GM23248 (cell line): ENCODE results near the gene INAFM1. TPM values are rescaled to one million over a fixed set of nuclear protein-coding genes. Genes with fewer than 3 reads are reported as not detected.

Experiments used
- DNase-seq: peaks from one replicate; pipeline ENCODE4 v3.0.0-alpha.2; 2015
- H2AFZ ChIP-seq: fragments of 200-600 bp; sonication (generic); 2 replicates; pipeline ENCODE4 v1.6.1; 2016; ENCODE audit warnings: antibody characterized with exemption
- H3F3A ChIP-seq: fragments of 200-600 bp; sonication (generic); 2 replicates; pipeline ENCODE4 v1.6.1; 2016; ENCODE audit warnings: mild to moderate bottlenecking, antibody characterized with exemption, mixed run types; ENCODE audit not compliant: insufficient read depth
- H3K27ac ChIP-seq: fragments of 200-600 bp; sonication (generic); 2 replicates; pipeline ENCODE4 v1.5.1; 2016; ENCODE audit warnings: mild to moderate bottlenecking
- H3K27me3 ChIP-seq: fragments of 200-600 bp; sonication (generic); replicated peaks from 2 replicates; pipeline ENCODE4 v1.6.1; 2016; ENCODE audit warnings: mild to moderate bottlenecking; ENCODE audit not compliant: insufficient read depth
- H3K36me3 ChIP-seq: fragments of 200-600 bp; sonication (generic); 2 replicates; pipeline ENCODE4 v1.6.1; 2016; ENCODE audit warnings: low read depth, mild to moderate bottlenecking
- H3K4me1 ChIP-seq: fragments of 200-600 bp; sonication (generic); 2 replicates; pipeline ENCODE4 v1.6.1; 2016; ENCODE audit warnings: mild to moderate bottlenecking; ENCODE audit not compliant: insufficient read depth
- H3K4me2 ChIP-seq: fragments of 200-600 bp; sonication (generic); one replicate; pipeline ENCODE4 v1.6.1; 2016; ENCODE audit warnings: mild to moderate bottlenecking; ENCODE audit not compliant: unreplicated experiment
- H3K4me3 ChIP-seq: fragments of 200-600 bp; sonication (generic); 2 replicates; pipeline ENCODE4 v1.5.1; 2016; ENCODE audit warnings: mild to moderate bottlenecking
- H3K79me2 ChIP-seq: fragments of 200-600 bp; sonication (generic); 2 replicates; pipeline ENCODE4 v1.6.1; 2016; ENCODE audit warnings: mild to moderate bottlenecking; ENCODE audit not compliant: insufficient read depth
- H3K9ac ChIP-seq: fragments of 200-600 bp; sonication (generic); 2 replicates; pipeline ENCODE4 v1.6.1; 2016; ENCODE audit warnings: mild to moderate bottlenecking
- H3K9me2 ChIP-seq: fragments of 200-600 bp; sonication (generic); 2 replicates; pipeline ENCODE4 v1.6.1; 2016; ENCODE audit warnings: mixed run types, mild to moderate bottlenecking, moderate library complexity; ENCODE audit not compliant: insufficient read depth
- H3K9me3 ChIP-seq: fragments of 200-600 bp; sonication (generic); one replicate; pipeline ENCODE4 v1.6.1; 2017; ENCODE audit warnings: low read depth
- H4K20me1 ChIP-seq: fragments of 200-600 bp; sonication (generic); 2 replicates; pipeline ENCODE4 v1.6.0; 2016; ENCODE audit not compliant: insufficient read depth
- EZH2 ChIP-seq: fragments of 200-600 bp; sonication (generic); IDR thresholded peaks from 2 replicates; pipeline ENCODE4 v1.6.1; 2018; ENCODE audit warnings: antibody characterized with exemption, mild to moderate bottlenecking; ENCODE audit not compliant: insufficient read depth, poor library complexity, severe bottlenecking
- EZH2phosphoT487 ChIP-seq: fragments of 200-600 bp; sonication (generic); IDR thresholded peaks from 2 replicates; pipeline ENCODE4 v1.6.1; 2018; ENCODE audit warnings: antibody characterized with exemption, moderate library complexity, mild to moderate bottlenecking, low read depth; ENCODE audit not compliant: insufficient read depth
- WGBS, 2 experiments: methylation state at CpG; one replicate each; pipeline ENCODE4 v1.1.6; 2015 to 2017; ENCODE audit warnings: low lambda C conversion rate in 2 of 2, low coverage in 1 of 2; ENCODE audit errors: missing lambda C conversion rate in 2 of 2; 5-methylcytosine and 5-hydroxymethylcytosine counted together
- in situ Hi-C: fragments of 300-500 bp; cut with MboI; formaldehyde crosslinking; loops from 2 replicates; pipeline ENCODE4 v1.15.0; 2020
- polyA plus RNA-seq: library from polyadenylated mRNA; unstranded; fragments of >200 nt; fragmentation: Nextera tagmentation; extraction: Ambion mirVana; gene quantifications from 2 replicates; pipeline ENCODE4 v1.2.1, GENCODE V29; 2016
- total RNA-seq: library from RNA; depleted of rRNA; stranded (reverse); fragments of >200 nt; shearing (Covaris generic); gene quantifications from 2 replicates; pipeline ENCODE4 v1.2.3, GENCODE V29; 2014

The INAFM1 gene
- total and polyA plus RNA-seq, 2 experiments from 2014 or later = 5.2 to 14.1 TPM

GRCh38 chr19:47227352-47228167 is 47.1 kb upstream of the INAFM1 start:
- Histone ChIP-seq H3F3A (peaks cover 32% of the 10 kb centered on the region), H3K9me3 (no peaks in the 10 kb centered on the region), H3K27me3 (no peaks in the 10 kb centered on the region), H3K9ac (peak overlapping the region; percentile 85), H3K4me2 (peak overlapping the region; percentile 87), H3K4me1 (peaks cover 21% of the 10 kb centered on the region; the same call in 1 of the 2 replicates), H2AFZ (no peak overlapping the region), H3K79me2 (peaks cover 56% of the 10 kb centered on the region), H3K9me2 (no peaks in the 10 kb centered on the region), H3K27ac (peak overlapping the region; percentile 92), H4K20me1 (no peaks in the 10 kb centered on the region), H3K4me3 (peak overlapping the region; percentile 83), H3K36me3 (no peaks in the 10 kb centered on the region; the same call in 1 of the 2 replicates)
- in situ Hi-C loops = no loop called here
- 1% methylated on average over 18 to 27 of the region's 27 CpGs for WGBS, 2 experiments
- peak; percentile 94 for DNase-seq
- TF ChIP-seq EZH2phosphoT487 = no peak
- no peak for TF ChIP-seq EZH2

DNA sequence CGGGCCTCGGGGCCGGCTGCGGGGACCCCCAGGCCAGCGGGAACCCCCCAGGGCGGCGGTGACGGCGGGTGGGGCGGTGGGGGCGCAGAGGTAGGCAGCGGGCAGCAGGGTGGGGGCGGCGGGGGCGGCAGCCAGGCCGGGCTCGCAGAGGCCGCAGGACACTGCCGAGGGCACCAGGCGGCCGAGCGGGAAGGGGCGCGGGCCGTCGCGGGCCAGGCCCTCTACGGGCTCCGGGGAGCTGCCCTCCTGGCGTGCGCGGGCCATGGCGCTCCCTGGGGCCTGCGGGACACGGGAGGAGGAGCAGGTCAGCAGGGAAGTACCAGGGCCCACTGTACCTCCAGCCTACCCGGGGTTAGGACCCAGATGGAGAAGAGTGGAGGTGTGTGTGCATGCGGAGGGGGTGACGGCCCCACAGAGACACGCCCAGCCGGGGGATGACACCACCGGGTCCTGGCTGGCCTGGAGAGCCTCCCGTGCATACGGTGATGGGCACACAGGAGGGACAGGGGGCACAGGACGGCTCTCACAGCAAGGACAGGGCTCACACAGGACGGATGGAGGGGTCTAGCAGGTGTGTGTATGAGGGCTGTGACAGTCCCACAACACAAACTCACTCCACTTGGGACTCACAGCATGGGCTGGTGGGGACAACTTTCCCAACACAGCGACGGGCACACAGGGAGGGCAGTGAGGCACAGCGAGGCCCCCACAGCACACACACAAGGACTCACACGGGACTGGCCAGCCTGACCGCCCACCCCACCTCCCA is 46.3 kb upstream of the INAFM1 start:
- Histone ChIP-seq H3K4me1 (peaks cover 21% of the 10 kb centered on the region; the same call in 1 of the 2 replicates), H3K9me3 (no peaks in the 10 kb centered on the region), H2AFZ (no peak overlapping the region), H3K4me3 (peak overlapping the region; percentile 83), H3K9me2 (no peaks in the 10 kb centered on the region), H3F3A (peaks cover 35% of the 10 kb centered on the region), H4K20me1 (no peaks in the 10 kb centered on the region), H3K27ac (peak overlapping the region; percentile 92), H3K4me2 (peak overlapping the region; percentile 87), H3K9ac (peak overlapping the region; percentile 85), H3K27me3 (no peaks in the 10 kb centered on the region), H3K79me2 (peaks cover 54% of the 10 kb centered on the region), H3K36me3 (no peaks in the 10 kb centered on the region; the same call in 1 of the 2 replicates)
- WGBS, 2 experiments = 3 to 5% methylated on average over 35 to 43 of the region's 50 CpGs
- in situ Hi-C loops = no loop called here
- no peak for TF ChIP-seq EZH2
- TF ChIP-seq EZH2phosphoT487 = no peak
- peak; percentile 75 for DNase-seq

- Histone ChIP-seq H2AFZ (no peak overlapping the region), H3K36me3 (no peaks in the 10 kb centered on the region; the same call in 1 of the 2 replicates), H3K79me2 (peaks cover 46% of the 10 kb centered on the region), H3F3A (peaks cover 35% of the 10 kb centered on the region), H3K9ac (peak overlapping the region; percentile 85), H4K20me1 (no peaks in the 10 kb centered on the region), H3K4me3 (peak overlapping the region; percentile 83), H3K27me3 (no peaks in the 10 kb centered on the region), H3K9me3 (no peaks in the 10 kb centered on the region), H3K27ac (peak overlapping the region; percentile 92), H3K4me1 (peaks cover 21% of the 10 kb centered on the region; the same call in 1 of the 2 replicates), H3K9me2 (no peaks in the 10 kb centered on the region), H3K4me2 (peak overlapping the region; percentile 87)
- WGBS, 2 experiments = 8 to 11% methylated on average over 10 of the region's 10 CpGs
- in situ Hi-C loops = no loop called here
- TF ChIP-seq EZH2phosphoT487 (no peak), EZH2 (no peak)
- peak; percentile 61 for DNase-seq
Measured at GRCh38 chr19:47228937-47229675, 45.6 kb upstream of the INAFM1 start.

GRCh38 chr19:47229676-47230053 is 45.0 kb upstream of the INAFM1 start:
- no peaks in the 10 kb centered on the region for H3K9me3 ChIP-seq
- no peaks in the 10 kb centered on the region for H3K9me2 ChIP-seq
- H2AFZ ChIP-seq = no peak overlapping the region
- no peaks in the 10 kb centered on the region for H4K20me1 ChIP-seq
- no peaks in the 10 kb centered on the region for H3K27me3 ChIP-seq
- TF ChIP-seq EZH2phosphoT487 = no peak
- no peak for TF ChIP-seq EZH2
- peak overlapping the region; percentile 92 for H3K27ac ChIP-seq
- H3K4me3 ChIP-seq = peak overlapping the region; percentile 83
- H3K36me3 ChIP-seq = no peaks in the 10 kb centered on the region; the same call in 1 of the 2 replicates
- in situ Hi-C loops = no loop called here
- peak overlapping the region; percentile 87 for H3K4me2 ChIP-seq
- peak; percentile 57 for DNase-seq
- H3F3A ChIP-seq = peaks cover 35% of the 10 kb centered on the region
- H3K4me1 ChIP-seq = peaks cover 21% of the 10 kb centered on the region; the same call in 1 of the 2 replicates
- peaks cover 41% of the 10 kb centered on the region for H3K79me2 ChIP-seq
- H3K9ac ChIP-seq = peak overlapping the region; percentile 85
- 1 to 4% methylated on average over 9 of the region's 9 CpGs for WGBS, 2 experiments
